Neural cell (in vitro differentiated cells): Measurements from ENCODE around the gene CANT1. TPM values are rescaled to one million over a fixed set of nuclear protein-coding genes. Genes with fewer than 3 reads are reported as not detected.

ENCODE experiments used
- H2AFZ ChIP-seq: fragments of 200-600, 300-800 bp; sonication (generic), shearing (Covaris generic); 2 replicates; pipeline ENCODE4 v1.6.0; 2014; ENCODE audit warnings: low read depth, mild to moderate bottlenecking, antibody characterized with exemption, low read length, moderate library complexity
- H3F3A ChIP-seq: fragments of 200-600 bp; shearing (Covaris generic); 2 replicates; pipeline ENCODE4 v1.6.1; 2016; ENCODE audit warnings: mild to moderate bottlenecking, moderate library complexity, mixed read lengths, antibody characterized with exemption, low read length; ENCODE audit not compliant: insufficient read depth, poor library complexity, severe bottlenecking
- H3K27ac ChIP-seq: fragments of 200-600, 300-800 bp; sonication (generic), shearing (Covaris generic); 2 replicates; pipeline ENCODE4 v1.5.1; 2014; ENCODE audit warnings: mild to moderate bottlenecking, low read length, moderate library complexity
- H3K27me3 ChIP-seq: fragments of 300-800, 200-600 bp; sonication (generic), shearing (Covaris generic); 2 replicates; pipeline ENCODE4 v1.6.0; 2014; ENCODE audit warnings: mild to moderate bottlenecking, low read depth, low read length, moderate library complexity; ENCODE audit not compliant: insufficient read depth
- H3K36me3 ChIP-seq: fragments of 300-800, 200-600 bp; sonication (generic), shearing (Covaris generic); 2 replicates; pipeline ENCODE4 v1.5.1; 2014; ENCODE audit warnings: mild to moderate bottlenecking, antibody characterized with exemption, low read length, moderate library complexity; ENCODE audit not compliant: insufficient read depth
- H3K4me2 ChIP-seq: fragments of 300-800, 200-600 bp; sonication (generic), shearing (Covaris generic); 2 replicates; pipeline ENCODE4 v1.6.0; 2014; ENCODE audit warnings: mild to moderate bottlenecking, low read length
- H3K4me3 ChIP-seq: fragments of 300-800, 200-600 bp; sonication (generic), shearing (Covaris generic); 2 replicates; pipeline ENCODE4 v1.5.1; 2014; ENCODE audit warnings: mild to moderate bottlenecking, low read length, moderate library complexity
- H3K79me2 ChIP-seq: fragments of 200-600 bp; shearing (Covaris generic); replicated peaks from 2 replicates; pipeline ENCODE4 v1.6.0; 2014; ENCODE audit warnings: mild to moderate bottlenecking, low read length, moderate library complexity; ENCODE audit not compliant: insufficient read depth
- H3K9ac ChIP-seq: fragments of 300-800, 200-600 bp; sonication (generic), shearing (Covaris generic); 2 replicates; pipeline ENCODE4 v1.6.1; 2016; ENCODE audit warnings: mild to moderate bottlenecking, low read length, mixed read lengths
- H3K9me2 ChIP-seq: fragments of 200-600 bp; shearing (Covaris generic); 2 replicates; pipeline ENCODE4 v1.6.1; 2016; ENCODE audit warnings: mild to moderate bottlenecking, low read length, mixed read lengths; ENCODE audit not compliant: insufficient read depth
- H3K9me3 ChIP-seq: fragments of 200-600, 300-800 bp; sonication (generic), shearing (Covaris generic); 2 replicates; pipeline ENCODE4 v1.6.1; 2016; ENCODE audit warnings: mild to moderate bottlenecking, mixed run types, low read length, moderate library complexity, mixed read lengths
- H4K20me1 ChIP-seq: fragments of 200-600 bp; shearing (Covaris generic); 2 replicates; pipeline ENCODE4 v1.6.1; 2016; ENCODE audit warnings: mild to moderate bottlenecking, mixed run types; ENCODE audit not compliant: insufficient read depth
- EP300 ChIP-seq: fragments of 450-650 bp; conservative IDR thresholded peaks from 2 replicates; pipeline ENCODE4 v1.6.1; 2014; ENCODE audit warnings: antibody characterized with exemption, mild to moderate bottlenecking, moderate library complexity; ENCODE audit not compliant: poor library complexity, severe bottlenecking
- EZH2 ChIP-seq: fragments of 200-600, 300-800 bp; shearing (Covaris generic), sonication (generic); IDR thresholded peaks from 2 replicates; pipeline ENCODE4 v1.6.1; 2014; ENCODE audit warnings: antibody characterized with exemption, low read length, borderline replicate concordance, mild to moderate bottlenecking; ENCODE audit not compliant: insufficient read depth, poor library complexity, severe bottlenecking
- MXI1 ChIP-seq: fragments of 450-650 bp; conservative IDR thresholded peaks from 2 replicates; pipeline ENCODE4 v1.6.1; 2014; ENCODE audit warnings: antibody characterized with exemption, mild to moderate bottlenecking; ENCODE audit not compliant: poor library complexity, severe bottlenecking
- POLR2AphosphoS5 ChIP-seq: IDR thresholded peaks from 2 replicates; pipeline ENCODE4 v1.6.1; 2012
- RAD21 ChIP-seq: fragments of 450-650 bp; conservative IDR thresholded peaks from 2 replicates; pipeline ENCODE4 v1.6.1; 2014; ENCODE audit warnings: antibody characterized with exemption, mild to moderate bottlenecking, moderate library complexity
- SMC3 ChIP-seq: fragments of 450-650 bp; conservative IDR thresholded peaks from 2 replicates; pipeline ENCODE4 v1.6.1; 2014; ENCODE audit warnings: antibody characterized with exemption, mild to moderate bottlenecking, moderate library complexity; ENCODE audit not compliant: poor library complexity
- TAF1 ChIP-seq: IDR thresholded peaks from 2 replicates; pipeline ENCODE4 v1.6.1; 2012; ENCODE audit warnings: low read depth
- polyA plus RNA-seq: library from polyadenylated mRNA; depleted of rRNA; stranded (reverse); fragments of >200 nt; gene quantifications from 2 replicates; pipeline ENCODE4 v1.2.3, GENCODE V29; 2014
- TF ChIP-seq, protein P1 (sequence below): fragments of 450-650 bp; IDR thresholded peaks from 2 replicates; pipeline ENCODE4 v1.5.1; 2014; ENCODE audit warnings: antibody characterized with exemption, mild to moderate bottlenecking, moderate library complexity; ENCODE audit not compliant: poor library complexity, severe bottlenecking
- TF ChIP-seq, protein P2 (sequence below): IDR thresholded peaks from 2 replicates; pipeline ENCODE4 v1.6.1; 2012; ENCODE audit warnings: borderline replicate concordance

Gene CANT1
- polyA plus RNA-seq, 1 donor from 2014 or later = 17.7 TPM

DNA sequence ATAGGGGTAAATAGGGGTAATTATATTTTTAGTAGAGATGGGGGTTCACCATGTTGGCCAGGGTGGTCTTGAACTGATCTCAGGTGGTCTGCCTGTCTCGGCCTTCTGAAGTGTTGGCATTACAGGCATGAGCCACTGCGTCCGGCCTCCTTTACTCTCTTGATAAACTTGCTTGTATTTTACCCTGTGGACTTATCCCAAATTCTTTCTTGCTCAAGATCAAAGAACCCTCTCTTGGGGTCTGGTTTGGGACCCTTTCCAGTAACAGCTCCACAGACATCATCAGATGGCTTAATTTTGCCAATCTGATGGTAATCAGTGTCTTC is 8.8 kb upstream of the CANT1 start:
- Histone ChIP-seq H3K9me3 (no peaks in the 10 kb centered on the region), H3K27ac (no peak overlapping the region)
- no peak for TF ChIP-seq SMC3
- TF ChIP-seq RAD21 = no peak

DNA sequence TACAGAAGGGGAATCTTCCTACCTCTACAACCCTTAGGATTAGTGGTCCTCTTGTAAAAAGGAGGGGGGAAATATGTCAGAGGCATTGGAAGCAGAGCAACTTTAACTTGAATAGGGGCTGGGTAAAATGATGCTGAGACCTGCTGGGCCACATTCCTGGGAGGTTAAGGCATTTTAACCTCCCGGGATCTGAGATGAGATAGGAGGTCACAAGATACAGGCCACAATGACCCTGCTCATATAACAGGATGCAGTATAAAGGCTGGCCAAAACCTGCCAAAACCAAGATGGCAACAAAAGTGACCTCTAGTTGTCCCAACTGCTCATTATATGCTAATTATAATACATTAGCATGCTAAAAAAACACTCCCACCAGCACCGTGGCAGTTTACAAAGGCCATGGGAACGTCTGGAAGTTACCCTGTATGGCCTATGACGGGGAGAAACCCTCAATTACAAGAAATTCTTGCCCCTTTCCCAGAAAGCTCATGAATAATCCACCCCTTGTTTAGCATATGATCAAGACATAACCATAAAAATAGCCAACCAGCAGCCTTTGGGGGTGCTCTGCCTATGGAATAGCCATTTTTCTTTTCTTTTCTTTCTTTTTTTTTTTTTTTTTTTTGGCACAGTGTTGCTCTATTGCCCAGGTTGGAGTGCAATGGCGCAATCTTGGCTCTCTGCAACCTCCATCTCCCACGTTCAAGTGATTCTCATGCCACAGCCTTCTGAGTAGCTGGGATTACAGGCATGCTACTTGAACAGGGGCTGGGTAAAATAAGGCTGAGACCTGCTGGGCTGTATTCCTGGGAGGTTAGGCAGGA is 8.2 kb upstream of the CANT1 start:
- Histone ChIP-seq H3K27ac (no peak overlapping the region), H4K20me1 (no peaks in the 10 kb centered on the region), H3F3A (no peaks in the 10 kb centered on the region), H3K27me3 (no peaks in the 10 kb centered on the region), H3K9me3 (no peaks in the 10 kb centered on the region), H3K79me2 (no peaks in the 10 kb centered on the region), H3K9me2 (no peaks in the 10 kb centered on the region), H3K9ac (no peak overlapping the region), H2AFZ (no peak overlapping the region), H3K4me3 (no peak overlapping the region), H3K36me3 (no peaks in the 10 kb centered on the region), H3K4me2 (no peak overlapping the region)
- TF ChIP-seq EP300 = no peak
- TF ChIP-seq SMC3 = no peak
- TF ChIP-seq EZH2 = no peak
- no peak for TF ChIP-seq MXI1
- TF ChIP-seq, protein P1, sequence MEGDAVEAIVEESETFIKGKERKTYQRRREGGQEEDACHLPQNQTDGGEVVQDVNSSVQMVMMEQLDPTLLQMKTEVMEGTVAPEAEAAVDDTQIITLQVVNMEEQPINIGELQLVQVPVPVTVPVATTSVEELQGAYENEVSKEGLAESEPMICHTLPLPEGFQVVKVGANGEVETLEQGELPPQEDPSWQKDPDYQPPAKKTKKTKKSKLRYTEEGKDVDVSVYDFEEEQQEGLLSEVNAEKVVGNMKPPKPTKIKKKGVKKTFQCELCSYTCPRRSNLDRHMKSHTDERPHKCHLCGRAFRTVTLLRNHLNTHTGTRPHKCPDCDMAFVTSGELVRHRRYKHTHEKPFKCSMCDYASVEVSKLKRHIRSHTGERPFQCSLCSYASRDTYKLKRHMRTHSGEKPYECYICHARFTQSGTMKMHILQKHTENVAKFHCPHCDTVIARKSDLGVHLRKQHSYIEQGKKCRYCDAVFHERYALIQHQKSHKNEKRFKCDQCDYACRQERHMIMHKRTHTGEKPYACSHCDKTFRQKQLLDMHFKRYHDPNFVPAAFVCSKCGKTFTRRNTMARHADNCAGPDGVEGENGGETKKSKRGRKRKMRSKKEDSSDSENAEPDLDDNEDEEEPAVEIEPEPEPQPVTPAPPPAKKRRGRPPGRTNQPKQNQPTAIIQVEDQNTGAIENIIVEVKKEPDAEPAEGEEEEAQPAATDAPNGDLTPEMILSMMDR = no peak
- no peak for TF ChIP-seq POLR2AphosphoS5
- no peak for TF ChIP-seq TAF1
- TF ChIP-seq, protein P2, sequence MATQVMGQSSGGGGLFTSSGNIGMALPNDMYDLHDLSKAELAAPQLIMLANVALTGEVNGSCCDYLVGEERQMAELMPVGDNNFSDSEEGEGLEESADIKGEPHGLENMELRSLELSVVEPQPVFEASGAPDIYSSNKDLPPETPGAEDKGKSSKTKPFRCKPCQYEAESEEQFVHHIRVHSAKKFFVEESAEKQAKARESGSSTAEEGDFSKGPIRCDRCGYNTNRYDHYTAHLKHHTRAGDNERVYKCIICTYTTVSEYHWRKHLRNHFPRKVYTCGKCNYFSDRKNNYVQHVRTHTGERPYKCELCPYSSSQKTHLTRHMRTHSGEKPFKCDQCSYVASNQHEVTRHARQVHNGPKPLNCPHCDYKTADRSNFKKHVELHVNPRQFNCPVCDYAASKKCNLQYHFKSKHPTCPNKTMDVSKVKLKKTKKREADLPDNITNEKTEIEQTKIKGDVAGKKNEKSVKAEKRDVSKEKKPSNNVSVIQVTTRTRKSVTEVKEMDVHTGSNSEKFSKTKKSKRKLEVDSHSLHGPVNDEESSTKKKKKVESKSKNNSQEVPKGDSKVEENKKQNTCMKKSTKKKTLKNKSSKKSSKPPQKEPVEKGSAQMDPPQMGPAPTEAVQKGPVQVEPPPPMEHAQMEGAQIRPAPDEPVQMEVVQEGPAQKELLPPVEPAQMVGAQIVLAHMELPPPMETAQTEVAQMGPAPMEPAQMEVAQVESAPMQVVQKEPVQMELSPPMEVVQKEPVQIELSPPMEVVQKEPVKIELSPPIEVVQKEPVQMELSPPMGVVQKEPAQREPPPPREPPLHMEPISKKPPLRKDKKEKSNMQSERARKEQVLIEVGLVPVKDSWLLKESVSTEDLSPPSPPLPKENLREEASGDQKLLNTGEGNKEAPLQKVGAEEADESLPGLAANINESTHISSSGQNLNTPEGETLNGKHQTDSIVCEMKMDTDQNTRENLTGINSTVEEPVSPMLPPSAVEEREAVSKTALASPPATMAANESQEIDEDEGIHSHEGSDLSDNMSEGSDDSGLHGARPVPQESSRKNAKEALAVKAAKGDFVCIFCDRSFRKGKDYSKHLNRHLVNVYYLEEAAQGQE = no peak
- TF ChIP-seq RAD21 = no peak

More for the DNA sequence above, 8.8 kb upstream of the CANT1 start:
- H3K27me3 ChIP-seq = peaks cover 5% of the 10 kb centered on the region
- no peaks in the 10 kb centered on the region for H3F3A ChIP-seq
- H4K20me1 ChIP-seq = no peaks in the 10 kb centered on the region
- no peaks in the 10 kb centered on the region for H3K36me3 ChIP-seq
- no peak overlapping the region for H3K4me3 ChIP-seq
- no peaks in the 10 kb centered on the region for H3K9me2 ChIP-seq
- no peaks in the 10 kb centered on the region for H3K79me2 ChIP-seq
- no peak overlapping the region for H2AFZ ChIP-seq
- H3K4me2 ChIP-seq = no peak overlapping the region
- H3K9ac ChIP-seq = no peak overlapping the region
